NCI-H2171 treated with DMSO at 0.1 percent for 48 hours (cell line): Measurements from ENCODE around the gene DENR.
"Not testable (repeated sequence)": the region's sequence is repeated elsewhere in the genome, so short reads cannot be mapped to it uniquely, and the experiment has no call there.

ENCODE experiments used
- DNase-seq: peaks from one replicate; lab custom pipeline; 2025; lab: John Stamatoyannopoulos, UW

DENR gene

GRCh38 chr12:122752464-122753318 is at the start of gene DENR:
DENR (plus strand) TSS chr12:122752824; CDS start chr12:122753702, 878 bp downstream.
- DNase-seq = peak; percentile 98

DNA sequence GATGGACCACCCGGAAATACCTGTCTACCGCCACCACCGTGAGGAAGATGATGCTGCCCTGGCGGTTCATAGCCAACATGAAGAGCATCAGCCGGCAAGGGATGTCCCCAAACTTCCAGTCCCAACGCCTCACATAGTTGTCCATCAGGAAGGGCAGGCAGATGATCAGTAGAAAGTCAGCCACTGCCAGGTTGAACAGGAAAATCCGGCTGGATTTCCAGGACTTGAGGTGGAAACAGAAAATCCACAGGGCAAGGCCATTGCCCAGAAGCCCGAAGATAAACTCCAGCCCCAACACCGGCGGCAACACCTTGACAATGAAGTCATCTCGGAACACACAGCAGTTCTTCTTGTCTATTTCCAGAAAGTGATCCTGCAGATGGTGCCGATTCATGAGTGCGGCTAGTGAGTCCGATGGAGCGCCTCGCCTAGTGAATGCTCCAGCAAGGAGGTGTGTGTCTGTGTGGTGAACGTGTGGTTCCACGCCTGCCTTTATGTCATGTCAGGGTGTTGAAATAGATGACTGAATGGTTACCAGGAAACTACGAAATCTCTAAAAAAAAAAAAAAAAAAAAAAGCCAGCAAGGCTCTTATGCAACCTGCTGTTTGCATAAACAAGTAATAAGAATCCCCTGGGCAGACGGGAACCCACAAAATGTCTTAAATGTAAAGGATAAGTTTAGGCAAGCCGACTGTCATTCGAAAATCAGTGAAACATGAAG is 49.6 kb upstream of the DENR start, which contains the start of gene HCAR2:
TSS of gene HCAR2 (minus strand) at position 468 of the 722 bp plus-strand sequence. CDS start at position 394, 74 bp downstream.
- peak; percentile 96 for DNase-seq

GRCh38 chr12:122703841-122704240 is 48.8 kb upstream of the DENR start:
- peak; percentile 79 for DNase-seq

GRCh38 chr12:122709287-122709686 is 43.3 kb upstream of the DENR start:
- DNase-seq = not testable (repeated sequence)

DNA sequence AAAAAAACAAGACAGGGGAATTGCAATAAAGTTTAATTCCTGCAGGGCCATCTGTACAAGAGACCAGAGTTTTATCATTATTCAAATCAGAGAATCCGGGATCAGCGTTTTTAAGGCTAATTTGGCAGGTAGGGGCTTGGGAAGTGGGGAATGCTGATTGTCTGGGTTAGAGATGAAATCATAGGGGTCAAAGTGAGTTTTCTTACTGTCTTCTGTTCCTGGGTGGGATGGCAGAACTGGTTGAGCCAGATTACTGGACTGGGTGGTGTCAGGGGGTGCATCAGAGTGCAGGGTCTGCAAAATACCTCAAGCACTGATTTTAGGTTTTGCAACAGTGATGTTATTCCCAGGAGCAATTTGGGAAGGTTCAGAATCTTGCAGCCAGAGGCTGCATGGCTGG is 42.3 kb upstream of the DENR start:
- DNase-seq = not testable (repeated sequence)

GRCh38 chr12:122711266-122711665 is 41.4 kb upstream of the DENR start:
- DNase-seq = not testable (repeated sequence)

- not testable (repeated sequence) for DNase-seq
Observed at GRCh38 chr12:122713491-122714188, 39.0 kb upstream of the DENR start.

DNA sequence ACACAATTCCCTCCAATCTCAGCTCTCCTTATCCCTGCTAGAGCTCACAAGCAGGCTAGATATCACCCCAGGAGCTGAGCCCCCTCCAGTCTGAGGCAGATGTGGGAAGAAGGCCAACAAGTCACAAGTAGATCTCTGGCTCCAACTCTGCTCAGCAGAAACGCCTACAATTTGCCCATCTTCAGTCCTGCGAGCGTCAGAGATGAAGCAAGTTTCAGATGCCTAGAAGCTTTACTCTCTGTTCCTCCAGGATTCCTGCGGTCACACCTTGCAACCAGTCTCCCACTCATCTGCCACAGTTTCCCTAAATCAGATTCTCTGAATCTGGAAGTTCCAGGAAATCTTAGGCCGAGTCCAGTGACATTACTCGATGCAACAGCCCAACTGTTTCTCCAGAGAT is 37.4 kb upstream of the DENR start:
- not testable (repeated sequence) for DNase-seq

DNA sequence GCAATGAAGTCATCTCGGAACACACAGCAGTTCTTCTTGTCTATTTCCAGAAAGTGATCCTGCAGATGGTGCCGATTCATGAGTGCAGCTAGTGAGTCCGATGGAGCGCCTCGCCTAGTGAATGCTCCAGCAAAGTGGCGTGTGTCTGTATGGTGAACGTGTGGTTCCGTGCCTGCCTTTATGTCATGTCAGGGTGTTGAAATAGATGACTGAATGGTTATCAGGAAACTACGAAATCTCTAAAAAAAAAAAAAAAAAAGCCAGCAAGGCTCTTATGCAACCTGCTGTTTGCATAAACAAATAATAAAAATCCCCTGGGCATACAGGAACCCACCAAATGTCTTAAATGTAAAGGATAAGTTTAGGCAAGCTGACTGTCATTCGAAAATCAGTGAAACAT is 36.0 kb upstream of the DENR start, which contains the start of gene HCAR3:
TSS of gene HCAR3 (minus strand) at position 154 of the 400 bp plus-strand sequence. CDS start at position 80, 74 bp downstream.
- peak; percentile 96 for DNase-seq

DNA sequence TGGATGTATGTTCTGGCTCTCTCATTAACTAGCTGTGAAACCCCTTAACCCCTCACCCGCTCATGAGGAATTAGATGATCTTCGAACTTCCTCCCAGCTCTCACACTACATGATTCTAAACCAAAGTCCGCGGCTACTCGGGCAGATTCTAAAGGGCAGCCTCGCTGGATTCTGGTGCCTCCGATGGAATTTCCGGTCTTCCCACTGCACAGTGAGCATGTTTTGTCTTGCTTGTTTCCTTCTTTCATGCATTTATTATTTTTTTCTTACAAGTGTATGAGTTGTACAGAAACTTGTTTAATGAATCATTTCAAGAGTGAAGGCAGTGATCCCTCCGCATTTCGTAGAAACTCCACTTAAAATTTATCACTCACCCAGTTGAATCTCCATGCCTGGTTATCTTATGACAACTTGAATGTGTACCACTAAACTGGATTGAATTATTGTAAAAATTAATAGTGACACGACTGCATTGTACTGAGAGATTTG is 31.5 kb upstream of the DENR start:
- DNase-seq = no peak

DNA sequence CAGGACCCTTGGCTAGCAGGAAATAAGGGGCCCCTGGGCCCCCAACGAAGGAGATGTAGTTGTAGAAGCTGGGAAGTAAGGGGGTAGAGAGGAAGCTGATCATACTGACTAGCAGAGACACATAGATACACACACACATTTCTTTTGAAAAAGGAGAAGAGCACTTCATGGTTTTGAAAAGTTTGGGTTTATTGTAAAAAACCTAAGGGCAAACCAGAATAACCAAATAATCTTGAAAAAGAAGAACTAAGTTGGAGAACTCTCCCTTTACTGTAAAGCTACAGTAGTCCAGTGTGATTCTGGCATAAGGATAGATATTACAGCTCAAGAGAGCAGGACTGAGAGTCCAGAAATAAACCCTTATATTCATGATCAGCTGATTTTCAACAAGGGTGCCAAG is 30.2 kb upstream of the DENR start:
- DNase-seq = no peak

- no peak for DNase-seq
Observed at GRCh38 chr12:122724641-122725243, 27.9 kb upstream of the DENR start.

DNA sequence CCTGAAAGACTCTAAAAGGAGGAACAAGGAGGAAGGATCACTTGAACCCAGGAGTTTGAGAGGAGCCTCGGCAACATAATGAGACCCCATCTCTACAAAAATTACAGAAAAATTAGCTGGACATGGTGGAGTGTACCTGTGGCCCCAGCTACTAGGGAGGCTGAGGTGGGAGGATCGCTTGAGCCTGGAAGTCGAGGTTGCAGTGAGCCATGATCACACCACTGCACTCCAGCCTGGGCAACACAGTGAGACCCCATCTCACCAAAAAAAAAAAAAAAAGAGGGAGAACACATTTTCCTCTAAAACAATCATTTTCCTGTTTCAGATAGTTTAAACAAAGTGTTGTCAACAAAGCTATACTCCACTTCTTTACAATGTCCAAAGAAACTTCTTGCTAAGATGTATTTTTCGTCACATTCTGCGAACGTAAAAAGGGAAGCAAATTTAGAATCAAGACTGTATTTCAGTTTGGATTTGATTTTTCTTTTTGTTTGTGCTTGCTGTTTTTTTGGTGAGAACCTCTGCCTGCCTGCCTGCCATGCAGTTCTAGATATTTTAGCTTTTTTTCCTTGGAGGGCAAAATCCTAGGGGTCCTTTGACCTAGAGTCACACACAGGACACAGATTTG is 27.1 kb upstream of the DENR start:
- DNase-seq = no peak

- no peak for DNase-seq
Observed at GRCh38 chr12:122726080-122726558, 26.5 kb upstream of the DENR start.

- no peak for DNase-seq
Observed at GRCh38 chr12:122729583-122730214, 22.9 kb upstream of the DENR start.

GRCh38 chr12:122730215-122731014 is 22.2 kb upstream of the DENR start, which contains the start of gene HCAR1:
HCAR1 (minus strand) TSS chr12:122730844; CDS start chr12:122730339, 505 bp downstream.
- no peak for DNase-seq

- no peak for DNase-seq
Observed at GRCh38 chr12:122732170-122732569, 20.5 kb upstream of the DENR start.

- DNase-seq = no peak
Observed at GRCh38 chr12:122732611-122733010, 20.0 kb upstream of the DENR start.

DNA sequence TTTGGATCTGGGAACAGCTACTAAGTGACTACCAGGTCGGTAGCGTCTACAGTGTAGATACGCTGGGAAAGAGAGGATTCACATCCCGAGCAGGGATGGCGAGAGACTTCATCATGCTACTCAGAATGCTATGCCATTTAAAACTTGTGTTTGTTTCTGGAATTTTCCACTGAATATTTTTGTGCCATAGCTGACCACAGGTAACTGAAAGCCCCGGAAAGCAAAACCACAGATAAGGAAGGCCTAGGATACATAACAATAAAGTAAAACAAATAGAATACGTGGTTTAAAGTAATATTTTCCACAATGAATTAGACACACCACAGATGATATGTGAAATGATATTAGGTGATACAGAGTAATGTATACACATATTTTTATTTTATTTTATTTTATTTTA is 14.1 kb upstream of the DENR start:
- DNase-seq = no peak

DNA sequence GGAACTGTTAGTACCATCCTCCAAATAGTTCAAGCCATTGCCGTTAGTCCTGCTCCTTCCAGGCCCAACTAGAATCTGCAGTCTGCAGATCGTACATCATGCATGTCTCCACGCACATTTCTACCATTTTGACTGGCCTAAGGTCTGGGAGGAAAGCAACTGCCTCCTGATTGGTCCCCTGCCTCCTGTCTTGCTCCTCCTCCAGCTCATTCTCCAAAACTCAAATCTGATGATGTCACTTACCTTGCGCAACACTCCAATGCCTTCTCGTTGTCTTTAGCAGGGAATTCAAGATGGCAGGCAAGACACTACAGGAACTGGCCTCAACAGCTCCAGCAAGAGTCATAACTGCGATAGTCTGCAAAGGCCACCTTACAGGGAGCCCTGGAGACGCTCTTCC is 12.3 kb upstream of the DENR start:
- no peak for DNase-seq
